Loucy (cell line): Measurements from ENCODE around the gene MRPL51.

Source experiments
- H2AFZ ChIP-seq: fragments of 200-600 bp; sonication (generic); 2 replicates; pipeline ENCODE4 v1.6.0; 2016; ENCODE audit warnings: antibody characterized with exemption, mild to moderate bottlenecking, low read length, moderate library complexity
- H3F3A ChIP-seq: fragments of 200-600 bp; 2 replicates; pipeline ENCODE4 v1.6.0; 2016; ENCODE audit warnings: antibody characterized with exemption, low read depth, mild to moderate bottlenecking
- H3K27me3 ChIP-seq: fragments of 200-600 bp; sonication (generic); 2 replicates; pipeline ENCODE4 v1.6.1; 2014; ENCODE audit warnings: low read length, mild to moderate bottlenecking; ENCODE audit not compliant: insufficient read depth, poor library complexity, severe bottlenecking
- H3K36me3 ChIP-seq: fragments of 200-600 bp; sonication (generic); 2 replicates; pipeline ENCODE4 v1.6.1; 2016; ENCODE audit warnings: low read length; ENCODE audit not compliant: insufficient read depth
- H3K4me1 ChIP-seq: fragments of 200-600 bp; sonication (generic); 2 replicates; pipeline ENCODE4 v1.5.1; 2014; ENCODE audit warnings: low read length, mild to moderate bottlenecking; ENCODE audit not compliant: insufficient read depth, poor library complexity, severe bottlenecking
- H3K4me2 ChIP-seq: fragments of 200-600 bp; sonication (generic); 2 replicates; pipeline ENCODE4 v1.6.0; 2014; ENCODE audit warnings: antibody characterized with exemption, low read length, low read depth, mild to moderate bottlenecking; ENCODE audit not compliant: poor library complexity, severe bottlenecking
- H3K4me3 ChIP-seq: fragments of 200-600 bp; sonication (generic); 2 replicates; pipeline ENCODE4 v1.5.1; 2014; ENCODE audit warnings: low read length, mild to moderate bottlenecking, mixed read lengths; ENCODE audit not compliant: poor library complexity, severe bottlenecking
- H3K79me2 ChIP-seq: fragments of 200-600 bp; sonication (generic); 2 replicates; pipeline ENCODE4 v1.6.1; 2014; ENCODE audit warnings: low read length; ENCODE audit not compliant: insufficient read depth
- H3K9ac ChIP-seq: fragments of 200-600 bp; sonication (generic); 2 replicates; pipeline ENCODE4 v1.6.0; 2014; ENCODE audit warnings: mild to moderate bottlenecking, low read depth, low read length, moderate library complexity; ENCODE audit not compliant: poor library complexity, severe bottlenecking
- H3K9me2 ChIP-seq: fragments of 200-600 bp; sonication (generic); replicated peaks from 2 replicates; pipeline ENCODE4 v1.6.1; 2016; ENCODE audit warnings: low read depth, low read length, mixed read lengths
- H3K9me3 ChIP-seq: fragments of 200-600 bp; sonication (generic); 2 replicates; pipeline ENCODE4 v1.6.1; 2014; ENCODE audit warnings: mild to moderate bottlenecking, antibody characterized with exemption, low read length, low read depth; ENCODE audit not compliant: insufficient read depth
- H4K20me1 ChIP-seq: fragments of 200-600 bp; sonication (generic); 2 replicates; pipeline ENCODE4 v1.6.0; 2014; ENCODE audit warnings: antibody characterized with exemption, low read length, mild to moderate bottlenecking; ENCODE audit not compliant: insufficient read depth, poor library complexity, severe bottlenecking
- CTCF ChIP-seq: fragments of 200-600 bp; sonication (generic); conservative IDR thresholded peaks from 2 replicates; pipeline ENCODE4 v1.5.1; 2014; ENCODE audit warnings: mild to moderate bottlenecking, antibody characterized with exemption, low read length
- EZH2phosphoT487 ChIP-seq: fragments of 200-600 bp; IDR thresholded peaks from 2 replicates; pipeline ENCODE4 v1.6.1; 2018; ENCODE audit warnings: antibody characterized with exemption, mild to moderate bottlenecking, moderate library complexity, borderline replicate concordance

Gene MRPL51

GRCh38 chr12:6526766-6527525 is 33.9 kb upstream of the MRPL51 start:
- no peaks in the 10 kb centered on the region for H3K27me3 ChIP-seq
- peaks cover 100% of the 10 kb centered on the region for H3K36me3 ChIP-seq
- no peak for TF ChIP-seq CTCF
- no peak for TF ChIP-seq EZH2phosphoT487
- peaks cover 2% of the 10 kb centered on the region for H3K4me1 ChIP-seq
- H3K4me2 ChIP-seq = no peak overlapping the region
- H3K9ac ChIP-seq = no peak overlapping the region
- no peaks in the 10 kb centered on the region for H3K9me2 ChIP-seq
- peaks cover 11% of the 10 kb centered on the region; the same call in 1 of the 2 replicates for H3K79me2 ChIP-seq
- peaks cover 1% of the 10 kb centered on the region for H4K20me1 ChIP-seq
- no peaks in the 10 kb centered on the region for H3K9me3 ChIP-seq
- H2AFZ ChIP-seq = no peak overlapping the region
- no peak overlapping the region for H3K4me3 ChIP-seq
- H3F3A ChIP-seq = peaks cover 2% of the 10 kb centered on the region; the same call in 1 of the 2 replicates

GRCh38 chr12:6526201-6526600 is 33.1 kb upstream of the MRPL51 start:
- H3K79me2 ChIP-seq = peaks cover 3% of the 10 kb centered on the region; the same call in 1 of the 2 replicates

GRCh38 chr12:6524648-6525047 is 31.6 kb upstream of the MRPL51 start:
- Histone ChIP-seq H3K9me2 (no peaks in the 10 kb centered on the region), H3K9me3 (no peaks in the 10 kb centered on the region), H3K27me3 (no peaks in the 10 kb centered on the region), H3K4me3 (no peak overlapping the region), H3K4me2 (no peak overlapping the region), H4K20me1 (no peaks in the 10 kb centered on the region), H2AFZ (no peak overlapping the region), H3F3A (no peaks in the 10 kb centered on the region), H3K4me1 (no peaks in the 10 kb centered on the region), H3K9ac (no peak overlapping the region), H3K79me2 (no peaks in the 10 kb centered on the region), H3K36me3 (peaks cover 100% of the 10 kb centered on the region)
- no peak for TF ChIP-seq CTCF
- TF ChIP-seq EZH2phosphoT487 = no peak

More at GRCh38 chr12:6526201-6526600, 33.1 kb upstream of the MRPL51 start:
- Histone ChIP-seq H3K4me2 (no peak overlapping the region), H3F3A (peaks cover 2% of the 10 kb centered on the region; the same call in 1 of the 2 replicates), H3K9ac (no peak overlapping the region), H3K27me3 (no peaks in the 10 kb centered on the region), H3K36me3 (peaks cover 100% of the 10 kb centered on the region), H3K4me3 (no peak overlapping the region), H3K4me1 (no peaks in the 10 kb centered on the region), H3K9me2 (no peaks in the 10 kb centered on the region), H3K9me3 (no peaks in the 10 kb centered on the region), H4K20me1 (no peaks in the 10 kb centered on the region), H2AFZ (no peak overlapping the region)
- TF ChIP-seq EZH2phosphoT487 = no peak
- no peak for TF ChIP-seq CTCF
